OCI-M2 (cell line): ENCODE data around the gene SIRT7.

Source experiments
- DNase-seq: peaks from one replicate; lab custom pipeline; 2025; ENCODE audit not compliant: unreplicated experiment; lab: John Stamatoyannopoulos, UW

SIRT7 gene

GRCh38 chr17:81888988-81889595 is 28.9 kb downstream of the SIRT7 start:
- DNase-seq = no peak

- DNase-seq = no peak
Measured at GRCh38 chr17:81888105-81888987, 29.6 kb downstream of the SIRT7 start.

- no peak for DNase-seq
Measured at GRCh38 chr17:81885869-81886548, 32.0 kb downstream of the SIRT7 start.

GRCh38 chr17:81885454-81885853 is 32.5 kb downstream of the SIRT7 start:
- no peak for DNase-seq

- DNase-seq = no peak
Measured at GRCh38 chr17:81884968-81885367, 33.0 kb downstream of the SIRT7 start.

- no peak for DNase-seq
Measured at GRCh38 chr17:81884520-81884919, 33.5 kb downstream of the SIRT7 start.

- DNase-seq = no peak
Measured at GRCh38 chr17:81879121-81879520, 38.9 kb downstream of the SIRT7 start.

- DNase-seq = no peak
Measured at GRCh38 chr17:81878294-81878693, 39.7 kb downstream of the SIRT7 start.

- no peak for DNase-seq
Measured at GRCh38 chr17:81877569-81877968, 40.4 kb downstream of the SIRT7 start.

- no peak for DNase-seq
Measured at GRCh38 chr17:81871387-81872230, 46.4 kb downstream of the SIRT7 start.

- no peak for DNase-seq
Measured at GRCh38 chr17:81870981-81871386, 47.0 kb downstream of the SIRT7 start, which contains the start of gene ARHGDIA. ARHGDIA (minus strand) TSS chr17:81871337; CDS start chr17:81869930, 1,407 bp downstream.

GRCh38 chr17:81870131-81870980 is 47.6 kb downstream of the SIRT7 start:
- DNase-seq = no peak

GRCh38 chr17:81869221-81870130 is 48.5 kb downstream of the SIRT7 start:
- no peak for DNase-seq

GRCh38 chr17:81868674-81869220 is 49.2 kb downstream of the SIRT7 start:
- DNase-seq = no peak

- no peak for DNase-seq
Measured at GRCh38 chr17:81867991-81868673, 49.8 kb downstream of the SIRT7 start.

- DNase-seq = no peak
Measured at GRCh38 chr17:81867170-81867990, 50.6 kb downstream of the SIRT7 start.
